HEK293 (cell line): ENCODE results near the gene ANXA3.

ENCODE experiments used
- CTCF ChIA-PET: fragments of 350-600 bp; formaldehyde crosslinking; extraction: SDS; loops from one replicate; lab custom pipeline; 2021; ENCODE audit warnings: antibody characterized with exemption; lab: Yijun Ruan, JAX
- POLR2A ChIA-PET: fragments of 300-600 bp; formaldehyde crosslinking; extraction: SDS; loops from one replicate; lab custom pipeline; 2020; ENCODE audit warnings: antibody characterized with exemption, inconsistent platforms; lab: Yijun Ruan, JAX
- H3K27ac ChIP-seq: fragments of 200-500 bp; sonication (Bioruptor generic); 2 replicates; pipeline ENCODE4 v1.5.1; 2014; ENCODE audit warnings: low read depth, low read length, control low read depth, inconsistent platforms; ENCODE audit errors: extremely low read depth
- H3K36me3 ChIP-seq, 2 experiments: fragments of 200-500 bp in 1 of 2; sonication (Bioruptor generic) in 1 of 2; 1 replicate in 1 of 2; 2 replicates in 1 of 2; pipeline ENCODE4 v1.5.1; 2014 to 2017; ENCODE audit warnings: inconsistent platforms in 2 of 2, low read length in 2 of 2; ENCODE audit not compliant: control insufficient read depth in 2 of 2, insufficient read depth in 1 of 2
- H3K4me1 ChIP-seq: fragments of 200-500 bp; sonication (Bioruptor generic); 2 replicates; pipeline ENCODE4 v1.5.1; 2014; ENCODE audit warnings: mild to moderate bottlenecking, low read length, inconsistent platforms; ENCODE audit not compliant: control insufficient read depth, insufficient read depth
- H3K4me3 ChIP-seq: 2 replicates; pipeline ENCODE4 v1.5.1; 2011; ENCODE audit warnings: low read depth, mild to moderate bottlenecking, control low read depth, low read length, moderate library complexity
- H3K9me3 ChIP-seq: fragments of 200-500 bp; sonication (Bioruptor generic); 2 replicates; pipeline ENCODE4 v1.5.1; 2014; ENCODE audit warnings: low read depth, low read length, inconsistent platforms; ENCODE audit not compliant: control insufficient read depth, insufficient read depth
- GLI4 ChIP-seq: fragments of 450-650 bp; formaldehyde crosslinking; IDR thresholded peaks from 2 replicates; pipeline ENCODE4 v1.5.1; 2016; ENCODE audit warnings: missing biosample characterization, missing genetic modification characterization
- MEIS1 ChIP-seq: sonication (generic); formaldehyde crosslinking; IDR thresholded peaks from 2 replicates; pipeline ENCODE4 v1.8.1; 2022; ENCODE audit warnings: missing genetic modification reagents, mild to moderate bottlenecking, borderline replicate concordance
- MZF1 ChIP-seq: fragments of 450-650 bp; formaldehyde crosslinking; IDR thresholded peaks from 2 replicates; pipeline ENCODE4 v1.5.1; 2017; ENCODE audit warnings: missing biosample characterization, missing genetic modification characterization, borderline replicate concordance
- OSR2 ChIP-seq: fragments of 450-650 bp; formaldehyde crosslinking; IDR thresholded peaks from 2 replicates; pipeline ENCODE4 v1.5.1; 2016; ENCODE audit warnings: missing biosample characterization, missing genetic modification characterization
- PRDM10 ChIP-seq: fragments of 450-650 bp; formaldehyde crosslinking; IDR thresholded peaks from 2 replicates; pipeline ENCODE4 v1.5.1; 2016; ENCODE audit warnings: missing biosample characterization, missing genetic modification characterization
- ZBTB6 ChIP-seq: fragments of 450-650 bp; formaldehyde crosslinking; IDR thresholded peaks from 2 replicates; pipeline ENCODE4 v1.5.1; 2017; ENCODE audit warnings: missing biosample characterization, missing genetic modification characterization
- ZBTB8A ChIP-seq: fragments of 450-650 bp; formaldehyde crosslinking; IDR thresholded peaks from 2 replicates; pipeline ENCODE4 v1.5.1; 2016; ENCODE audit warnings: missing biosample characterization, missing genetic modification characterization
- ZNF112 ChIP-seq: fragments of 450-650 bp; formaldehyde crosslinking; IDR thresholded peaks from 2 replicates; pipeline ENCODE4 v1.5.0; 2017; ENCODE audit warnings: missing biosample characterization, missing genetic modification characterization
- ZNF133 ChIP-seq: fragments of 450-650 bp; formaldehyde crosslinking; IDR thresholded peaks from 2 replicates; pipeline ENCODE4 v1.5.1; 2016; ENCODE audit warnings: missing biosample characterization, missing genetic modification characterization
- ZNF146 ChIP-seq: fragments of 450-650 bp; formaldehyde crosslinking; IDR thresholded peaks from 2 replicates; pipeline ENCODE4 v1.5.1; 2016; ENCODE audit warnings: missing biosample characterization, missing genetic modification characterization
- ZNF26 ChIP-seq: fragments of 450-650 bp; formaldehyde crosslinking; IDR thresholded peaks from 2 replicates; pipeline ENCODE4 v1.5.1; 2016; ENCODE audit warnings: missing biosample characterization, missing genetic modification characterization
- ZNF416 ChIP-seq: fragments of 450-650 bp; formaldehyde crosslinking; IDR thresholded peaks from 2 replicates; pipeline ENCODE4 v1.5.1; 2016; ENCODE audit warnings: missing biosample characterization, missing genetic modification characterization
- ZNF621 ChIP-seq: fragments of 450-650 bp; formaldehyde crosslinking; IDR thresholded peaks from 2 replicates; pipeline ENCODE4 v1.5.1; 2017; ENCODE audit warnings: missing biosample characterization, missing genetic modification characterization
- ZNF639 ChIP-seq: fragments of 450-650 bp; formaldehyde crosslinking; IDR thresholded peaks from 2 replicates; pipeline ENCODE4 v1.5.1; 2016; ENCODE audit warnings: missing biosample characterization, missing genetic modification characterization
- ZNF747 ChIP-seq: fragments of 450-650 bp; formaldehyde crosslinking; IDR thresholded peaks from 2 replicates; pipeline ENCODE4 v1.5.1; 2016; ENCODE audit warnings: missing biosample characterization, missing genetic modification characterization
- ZNF791 ChIP-seq: fragments of 450-650 bp; formaldehyde crosslinking; IDR thresholded peaks from 2 replicates; pipeline ENCODE4 v1.5.1; 2016; ENCODE audit warnings: missing biosample characterization, missing genetic modification characterization
- ZNF843 ChIP-seq: fragments of 450-650 bp; formaldehyde crosslinking; IDR thresholded peaks from 2 replicates; pipeline ENCODE4 v1.5.1; 2016; ENCODE audit warnings: missing biosample characterization, missing genetic modification characterization

Gene ANXA3

GRCh38 chr4:78584863-78585547 lies 33.4 kb downstream of the ANXA3 start (continued):
- TF ChIP-seq PRDM10 (tag by site-specific recombination) (no peak), ZNF791 (no peak), ZNF26 (tag by site-specific recombination) (no peak), MEIS1 (CRISPR knock-in tag) (no peak), ZNF747 (tag by site-specific recombination) (no peak), GLI4 (tag by site-specific recombination) (no peak), ZNF133 (tag by site-specific recombination) (no peak), OSR2 (tag by site-specific recombination) (no peak), ZNF621 (tag by site-specific recombination) (no peak)

GRCh38 chr4:78585633-78586032 lies 34.1 kb downstream of the ANXA3 start:
- no peak for TF ChIP-seq ZNF112 (tag by site-specific recombination)
- TF ChIP-seq ZNF146 (tag by site-specific recombination): no peak
- TF ChIP-seq ZBTB6 (tag by site-specific recombination): no peak
- no peak for TF ChIP-seq ZNF639 (tag by site-specific recombination)
- TF ChIP-seq ZBTB8A (tag by site-specific recombination): no peak
- TF ChIP-seq MZF1 (tag by site-specific recombination): no peak
- no peak for TF ChIP-seq ZNF843 (tag by site-specific recombination)
- no peak for TF ChIP-seq ZNF416
- no peak for TF ChIP-seq MEIS1 (CRISPR knock-in tag)
- TF ChIP-seq, all 188 proteins: peak for 0
- no peak overlapping the region for H3K27ac ChIP-seq
- H3K36me3 ChIP-seq: peaks cover 0 to 11% of the 10 kb centered on the region in 2 experiments; a peak in 1 of 3 replicates
- no peaks in the 10 kb centered on the region for H3K9me3 ChIP-seq
- ChIA-PET CTCF (no interaction called here), POLR2A (no interaction called here)
- H3K4me1 ChIP-seq: no peaks in the 10 kb centered on the region
- no peak overlapping the region for H3K4me3 ChIP-seq
